ENCODE data around the gene PROCA1.

DNA sequence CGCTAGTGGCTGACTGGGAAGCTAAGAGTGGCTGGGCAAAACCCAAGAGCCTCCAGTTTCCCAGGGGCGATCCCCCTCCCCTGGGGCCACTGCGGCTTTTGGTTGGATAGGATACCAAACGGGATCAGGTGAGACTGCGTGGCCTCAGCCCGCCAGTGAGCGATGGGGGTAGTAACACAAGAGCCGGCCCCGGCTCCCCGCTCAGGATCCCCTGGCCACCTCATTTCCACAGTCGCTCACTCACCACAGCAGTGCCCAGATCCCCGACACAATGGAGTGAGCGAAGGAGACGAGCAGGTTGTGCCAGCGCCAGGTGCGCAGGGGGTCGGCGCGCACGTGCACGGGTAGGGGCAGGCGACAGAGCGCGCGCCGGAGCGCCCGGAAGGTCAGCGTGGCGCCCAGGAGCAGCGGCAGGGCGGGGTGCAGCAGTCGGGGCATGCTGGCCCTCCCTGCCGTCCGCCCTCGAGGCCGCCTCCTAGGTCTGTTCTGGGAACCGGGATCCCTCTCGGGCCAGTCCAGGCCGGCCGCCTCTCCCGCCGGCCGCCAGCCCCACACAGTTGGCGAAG is 14.1 kb upstream of the PROCA1 start:
- TF ChIP-seq CTCF (IDR thresholded peaks at IDR 0.05) = peak in 1 of 6 experiments; percentile 30
- TF ChIP-seq POLR2A (IDR thresholded peaks at IDR 0.05) = peak in 2 of 4 donors; percentile 60 to 76
- peak; percentile 28 to 29 for TF ChIP-seq POLR2AphosphoS5 (IDR thresholded peaks at IDR 0.05)
